Liver (tissue), 3 donors: ENCODE results near the gene SLC25A25.

ENCODE experiments used
- CTCF ChIP-seq: fragments of 150-350 bp; IDR thresholded peaks from 2 replicates; pipeline ENCODE4 v1.5.1; 2017; ENCODE audit warnings: improper control_type of control experiment, low read depth, low read length; ENCODE audit not compliant: missing input control
- EGR1 ChIP-seq, 2 donors: IDR thresholded peaks; 2 replicates each; pipeline ENCODE4 v1.6.1; 2016 to 2018; ENCODE audit warnings: antibody characterized with exemption in 2 of 2, low read depth in 2 of 2
- ZBTB33 ChIP-seq: IDR thresholded peaks from 2 replicates; pipeline ENCODE4 v1.6.1; 2016; ENCODE audit warnings: antibody characterized with exemption
- donor health status: healthy.
- donor health status: healthy.

GRCh38 chr9:128096616-128097536 is 28.8 kb downstream of the SLC25A25 start:
- TF ChIP-seq CTCF (no peak), EGR1 (IDR thresholded peaks at IDR 0.05; ENCODE audit: low read depth in 2 of 2) (no peak), ZBTB33 (no peak)
